Activated effector memory CD4-positive, alpha-beta T cell treated with anti-CD3 and anti-CD28 coated beads, Interleukin-2, amount 50 U/mL, for 16 hours (primary cell): ENCODE data around the gene SLC6A11.

Source experiments
- DNase-seq: peaks from one replicate; pipeline ENCODE4 v3.0.0-alpha.2; 2020

The SLC6A11 gene

GRCh38 chr3:10792208-10792607 is 23.8 kb upstream of the SLC6A11 start:
- DNase-seq: no peak

- no peak for DNase-seq
These were observed 17.2 kb upstream of the SLC6A11 start for GRCh38 chr3:10798600-10799367.

- no peak for DNase-seq
These were observed 11.8 kb upstream of the SLC6A11 start for GRCh38 chr3:10804183-10804648.

GRCh38 chr3:10806006-10806405 is 10.0 kb upstream of the SLC6A11 start:
- no peak for DNase-seq

- DNase-seq: no peak
These were observed 7.8 kb upstream of the SLC6A11 start for GRCh38 chr3:10808130-10808735.

GRCh38 chr3:10808974-10809373 is 7.1 kb upstream of the SLC6A11 start:
- DNase-seq: no peak

GRCh38 chr3:10810376-10810775 is 5.7 kb upstream of the SLC6A11 start:
- DNase-seq: no peak

- DNase-seq: no peak
These were observed 2.6 kb upstream of the SLC6A11 start for GRCh38 chr3:10813425-10813824.

GRCh38 chr3:10814623-10815022 is 1.4 kb upstream of the SLC6A11 start:
- DNase-seq: no peak

- DNase-seq: no peak
These were observed 541 bp upstream of the SLC6A11 start for GRCh38 chr3:10815487-10815886.

GRCh38 chr3:10816863-10817253 is 830 bp downstream of the SLC6A11 start:
- DNase-seq: no peak

- DNase-seq: no peak
These were observed 1.5 kb downstream of the SLC6A11 start for GRCh38 chr3:10817506-10817905.

- DNase-seq: no peak
These were observed 6.0 kb downstream of the SLC6A11 start for GRCh38 chr3:10822055-10822454.

GRCh38 chr3:10822708-10823515 is 6.9 kb downstream of the SLC6A11 start:
- DNase-seq: no peak

GRCh38 chr3:10823516-10823818 is 7.4 kb downstream of the SLC6A11 start:
- DNase-seq: no peak

GRCh38 chr3:10824468-10824867 is 8.4 kb downstream of the SLC6A11 start:
- no peak for DNase-seq

GRCh38 chr3:10833855-10834414 is 17.9 kb downstream of the SLC6A11 start:
- no peak for DNase-seq

GRCh38 chr3:10834951-10835350 is 18.9 kb downstream of the SLC6A11 start:
- DNase-seq: no peak

- DNase-seq: no peak
These were observed 19.4 kb downstream of the SLC6A11 start for GRCh38 chr3:10835406-10835805.

GRCh38 chr3:10836676-10837075 is 20.6 kb downstream of the SLC6A11 start:
- DNase-seq: no peak

GRCh38 chr3:10837849-10838248 is 21.8 kb downstream of the SLC6A11 start:
- DNase-seq: no peak

- DNase-seq: no peak
These were observed 23.1 kb downstream of the SLC6A11 start for GRCh38 chr3:10839167-10839566.

- no peak for DNase-seq
These were observed 25.1 kb downstream of the SLC6A11 start for GRCh38 chr3:10841100-10841499.

- DNase-seq: no peak
These were observed 27.4 kb downstream of the SLC6A11 start for GRCh38 chr3:10843378-10843777.
